Measurements from ENCODE around the gene TTC36.
A peak's percentile ranks its signal among the peaks of the same experiment; 100 is the strongest.

TTC36 gene

DNA sequence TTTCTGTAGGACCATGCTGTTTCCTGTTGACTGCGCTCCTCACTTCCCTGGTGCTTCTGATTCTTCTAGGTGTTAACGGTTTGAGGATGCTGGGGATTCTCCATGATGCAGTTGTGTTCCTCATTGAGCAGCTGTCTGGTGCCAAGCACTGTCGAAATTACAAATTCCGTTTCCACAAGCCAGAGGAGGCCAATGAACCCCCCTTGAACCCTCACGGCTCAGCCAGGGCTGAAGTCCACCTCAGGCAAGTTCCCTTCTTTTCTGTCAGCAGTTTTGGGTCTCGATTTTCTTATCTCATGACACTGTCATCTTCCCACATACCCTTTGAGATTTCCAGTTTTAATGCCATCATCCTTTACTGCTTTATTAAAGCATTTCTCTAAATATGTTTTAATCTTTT lies 7.7 kb upstream of the TTC36 start:
- H3K9ac ChIP-seq (ENCODE audit: low read length in 5 of 5): no peak overlapping the region
- no peak overlapping the region for H3K4me3 ChIP-seq (ENCODE audit: low read depth in 1 of 5, low read length in 5 of 5)
- peaks cover 0 to 9% (median 5%) of the 10 kb centered on the region in 5 donors for H3K4me1 ChIP-seq (ENCODE audit: control insufficient read depth in 5 of 5, insufficient read depth in 5 of 5, low read length in 5 of 5)
- no peaks in the 10 kb centered on the region for H3K9me3 ChIP-seq (ENCODE audit: control insufficient read depth in 5 of 5, low read length in 5 of 5)
- H3K36me3 ChIP-seq (ENCODE audit: control insufficient read depth in 5 of 5, insufficient read depth in 5 of 5, low read length in 5 of 5): peaks cover 35 to 85% (median 72%) of the 10 kb centered on the region in 5 donors
- H3K27ac ChIP-seq (ENCODE audit: low read depth, low read length): no peak overlapping the region
- H3K27me3 ChIP-seq (ENCODE audit: control insufficient read depth in 5 of 5, insufficient read depth in 4 of 5, low read length in 5 of 5): no peaks in the 10 kb centered on the region

- Histone ChIP-seq H3K36me3 (ENCODE audit: control insufficient read depth in 5 of 5, insufficient read depth in 5 of 5, low read length in 5 of 5) (peaks cover 19 to 71% (median 59%) of the 10 kb centered on the region in 5 donors), H3K27me3 (ENCODE audit: control insufficient read depth in 5 of 5, insufficient read depth in 4 of 5, low read length in 5 of 5) (no peaks in the 10 kb centered on the region), H3K27ac (ENCODE audit: low read depth, low read length) (no peak overlapping the region), H3K9me3 (ENCODE audit: control insufficient read depth in 5 of 5, low read length in 5 of 5) (no peaks in the 10 kb centered on the region), H3K9ac (ENCODE audit: low read length in 5 of 5) (no peak overlapping the region), H3K4me1 (ENCODE audit: control insufficient read depth in 5 of 5, insufficient read depth in 5 of 5, low read length in 5 of 5) (peaks cover 2 to 20% (median 11%) of the 10 kb centered on the region in 5 donors), H3K4me3 (ENCODE audit: low read depth in 1 of 5, low read length in 5 of 5) (no peak overlapping the region)
Observed at GRCh38 chr11:118521892-118522311, 5.4 kb upstream of the TTC36 start.

GRCh38 chr11:118522571-118523072 lies 4.7 kb upstream of the TTC36 start:
- H3K4me1 ChIP-seq (ENCODE audit: control insufficient read depth in 5 of 5, insufficient read depth in 5 of 5, low read length in 5 of 5): peaks cover 2 to 26% (median 16%) of the 10 kb centered on the region in 5 donors
- peaks cover 19 to 66% (median 55%) of the 10 kb centered on the region in 5 donors for H3K36me3 ChIP-seq (ENCODE audit: control insufficient read depth in 5 of 5, insufficient read depth in 5 of 5, low read length in 5 of 5)
- no peaks in the 10 kb centered on the region for H3K27me3 ChIP-seq (ENCODE audit: control insufficient read depth in 5 of 5, insufficient read depth in 4 of 5, low read length in 5 of 5)
- no peak overlapping the region for H3K27ac ChIP-seq (ENCODE audit: low read depth, low read length)
- H3K4me3 ChIP-seq (ENCODE audit: low read depth in 1 of 5, low read length in 5 of 5): no peak overlapping the region
- no peak overlapping the region for H3K9ac ChIP-seq (ENCODE audit: low read length in 5 of 5)
- H3K9me3 ChIP-seq (ENCODE audit: control insufficient read depth in 5 of 5, low read length in 5 of 5): no peaks in the 10 kb centered on the region

DNA sequence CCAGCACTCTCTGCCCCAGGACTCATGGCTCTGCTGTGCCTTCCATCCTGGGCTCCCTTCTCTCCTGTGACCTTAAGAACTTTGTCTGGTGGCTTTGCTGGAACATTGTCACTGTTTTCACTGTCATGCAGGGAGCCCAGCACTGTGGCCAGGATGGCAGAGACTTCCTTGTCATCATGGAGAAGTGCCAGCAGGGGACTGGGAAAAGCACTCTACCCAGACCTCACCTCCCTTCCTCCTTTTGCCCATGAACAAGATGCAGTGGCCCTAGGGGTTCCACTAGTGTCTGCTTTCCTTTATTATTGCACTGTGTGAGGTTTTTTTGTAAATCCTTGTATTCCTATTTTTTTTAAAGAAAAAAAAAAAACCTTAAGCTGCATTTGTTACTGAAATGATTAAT lies 2.9 kb upstream of the TTC36 start:
- no peak overlapping the region for H3K27ac ChIP-seq (ENCODE audit: low read depth, low read length)
- no peaks in the 10 kb centered on the region for H3K27me3 ChIP-seq (ENCODE audit: control insufficient read depth in 5 of 5, insufficient read depth in 4 of 5, low read length in 5 of 5)
- no peak overlapping the region for H3K9ac ChIP-seq (ENCODE audit: low read length in 5 of 5)
- no peak overlapping the region for H3K4me3 ChIP-seq (ENCODE audit: low read depth in 1 of 5, low read length in 5 of 5)
- peaks cover 3 to 33% (median 16%) of the 10 kb centered on the region in 5 donors for H3K4me1 ChIP-seq (ENCODE audit: control insufficient read depth in 5 of 5, insufficient read depth in 5 of 5, low read length in 5 of 5)
- H3K9me3 ChIP-seq (ENCODE audit: control insufficient read depth in 5 of 5, low read length in 5 of 5): no peaks in the 10 kb centered on the region
- H3K36me3 ChIP-seq (ENCODE audit: control insufficient read depth in 5 of 5, insufficient read depth in 5 of 5, low read length in 5 of 5): peaks cover 19 to 56% (median 49%) of the 10 kb centered on the region in 5 donors

GRCh38 chr11:118524757-118525470 lies 2.4 kb upstream of the TTC36 start:
- H3K9me3 ChIP-seq (ENCODE audit: control insufficient read depth in 5 of 5, low read length in 5 of 5): no peaks in the 10 kb centered on the region
- H3K9ac ChIP-seq (ENCODE audit: low read length in 5 of 5): no peak overlapping the region
- no peak overlapping the region for H3K4me3 ChIP-seq (ENCODE audit: low read depth in 1 of 5, low read length in 5 of 5)
- H3K27ac ChIP-seq (ENCODE audit: low read depth, low read length): no peak overlapping the region
- no peaks in the 10 kb centered on the region for H3K27me3 ChIP-seq (ENCODE audit: control insufficient read depth in 5 of 5, insufficient read depth in 4 of 5, low read length in 5 of 5)
- peaks cover 16 to 51% (median 43%) of the 10 kb centered on the region in 5 donors for H3K36me3 ChIP-seq (ENCODE audit: control insufficient read depth in 5 of 5, insufficient read depth in 5 of 5, low read length in 5 of 5)
- H3K4me1 ChIP-seq (ENCODE audit: control insufficient read depth in 5 of 5, insufficient read depth in 5 of 5, low read length in 5 of 5): peaks cover 3 to 38% (median 19%) of the 10 kb centered on the region in 5 donors

- H3K27me3 ChIP-seq (ENCODE audit: control insufficient read depth in 5 of 5, insufficient read depth in 4 of 5, low read length in 5 of 5): no peaks in the 10 kb centered on the region
- no peak overlapping the region for H3K27ac ChIP-seq (ENCODE audit: low read depth, low read length)
- no peak overlapping the region for H3K4me3 ChIP-seq (ENCODE audit: low read depth in 1 of 5, low read length in 5 of 5)
- no peak overlapping the region for H3K9ac ChIP-seq (ENCODE audit: low read length in 5 of 5)
- H3K36me3 ChIP-seq (ENCODE audit: control insufficient read depth in 5 of 5, insufficient read depth in 5 of 5, low read length in 5 of 5): peaks cover 3 to 33% (median 27%) of the 10 kb centered on the region in 5 donors
- H3K9me3 ChIP-seq (ENCODE audit: control insufficient read depth in 5 of 5, low read length in 5 of 5): no peaks in the 10 kb centered on the region
- H3K4me1 ChIP-seq (ENCODE audit: control insufficient read depth in 5 of 5, insufficient read depth in 5 of 5, low read length in 5 of 5): peaks cover 5 to 52% (median 33%) of the 10 kb centered on the region in 5 donors
Observed at GRCh38 chr11:118526688-118527087, 586 bp upstream of the TTC36 start.

DNA sequence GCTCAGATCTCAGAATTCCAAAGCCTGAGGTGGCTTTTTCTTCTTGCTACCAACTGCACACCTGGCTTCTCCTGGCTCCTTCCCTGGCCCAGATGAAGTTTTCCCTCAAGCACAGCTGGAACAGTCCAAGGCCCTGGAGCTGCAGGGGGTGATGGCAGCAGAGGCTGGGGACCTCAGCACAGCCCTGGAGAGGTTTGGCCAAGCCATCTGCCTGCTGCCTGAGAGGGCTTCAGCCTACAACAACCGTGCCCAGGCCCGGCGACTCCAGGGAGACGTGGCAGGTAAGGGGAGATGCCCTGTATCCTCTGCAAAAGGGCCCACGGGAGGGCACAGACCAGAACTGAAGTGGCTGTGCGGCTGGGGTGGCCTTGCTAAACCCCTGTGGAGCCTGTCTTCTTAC lies 1.2 kb downstream of the TTC36 start:
- Histone ChIP-seq H3K4me1 (ENCODE audit: control insufficient read depth in 5 of 5, insufficient read depth in 5 of 5, low read length in 5 of 5) (peaks cover 3 to 54% (median 35%) of the 10 kb centered on the region in 5 donors), H3K4me3 (ENCODE audit: low read depth in 1 of 5, low read length in 5 of 5) (no peak overlapping the region), H3K27ac (ENCODE audit: low read depth, low read length) (no peak overlapping the region), H3K36me3 (ENCODE audit: control insufficient read depth in 5 of 5, insufficient read depth in 5 of 5, low read length in 5 of 5) (peaks cover 0 to 17% (median 14%) of the 10 kb centered on the region in 5 donors), H3K9ac (ENCODE audit: low read length in 5 of 5) (no peak overlapping the region), H3K9me3 (ENCODE audit: control insufficient read depth in 5 of 5, low read length in 5 of 5) (no peaks in the 10 kb centered on the region), H3K27me3 (ENCODE audit: control insufficient read depth in 5 of 5, insufficient read depth in 4 of 5, low read length in 5 of 5) (no peaks in the 10 kb centered on the region)

GRCh38 chr11:118529584-118530175 lies 2.4 kb downstream of the TTC36 start:
- Histone ChIP-seq H3K36me3 (ENCODE audit: control insufficient read depth in 5 of 5, insufficient read depth in 5 of 5, low read length in 5 of 5) (peaks cover 0 to 5% (median 5%) of the 10 kb centered on the region in 5 donors), H3K27ac (ENCODE audit: low read depth, low read length) (no peak overlapping the region), H3K27me3 (ENCODE audit: control insufficient read depth in 5 of 5, insufficient read depth in 4 of 5, low read length in 5 of 5) (no peaks in the 10 kb centered on the region), H3K9ac (ENCODE audit: low read length in 5 of 5) (peak overlapping the region in 1 of 5 donors; percentile 72), H3K4me3 (ENCODE audit: low read depth in 1 of 5, low read length in 5 of 5) (peak overlapping the region; percentile 64 to 81 (median 73)), H3K4me1 (ENCODE audit: control insufficient read depth in 5 of 5, insufficient read depth in 5 of 5, low read length in 5 of 5) (peaks cover 3 to 47% (median 35%) of the 10 kb centered on the region in 5 donors), H3K9me3 (ENCODE audit: control insufficient read depth in 5 of 5, low read length in 5 of 5) (no peaks in the 10 kb centered on the region)

DNA sequence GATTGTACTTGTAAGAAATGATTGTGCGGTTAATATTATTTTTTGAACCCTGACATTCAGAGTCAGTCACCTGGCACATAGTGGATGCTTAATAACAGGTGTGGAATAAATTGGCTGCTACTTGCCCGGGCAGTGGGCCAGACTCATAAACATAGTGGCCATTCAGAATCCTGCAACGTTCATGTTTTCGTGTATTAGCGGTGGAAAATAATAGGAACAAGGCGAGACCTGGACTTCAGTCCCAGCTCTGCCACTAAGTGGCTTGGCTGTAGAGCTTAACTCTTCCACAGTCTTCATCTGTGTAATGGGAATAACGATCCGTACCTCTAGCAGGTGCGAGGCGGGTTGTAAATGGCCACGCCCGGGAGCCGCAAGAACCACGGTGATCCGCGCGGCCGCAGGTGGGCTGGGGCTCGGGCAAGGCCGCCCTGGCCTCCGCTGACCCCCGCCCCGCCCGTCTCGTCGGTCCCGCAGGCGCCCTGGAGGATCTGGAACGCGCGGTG lies 3.0 kb downstream of the TTC36 start:
- Histone ChIP-seq H3K4me3 (ENCODE audit: low read depth in 1 of 5, low read length in 5 of 5) (peak overlapping the region; percentile 64 to 81 (median 73)), H3K4me1 (ENCODE audit: control insufficient read depth in 5 of 5, insufficient read depth in 5 of 5, low read length in 5 of 5) (peaks cover 3 to 47% (median 31%) of the 10 kb centered on the region in 5 donors), H3K27ac (ENCODE audit: low read depth, low read length) (no peak overlapping the region), H3K27me3 (ENCODE audit: control insufficient read depth in 5 of 5, insufficient read depth in 4 of 5, low read length in 5 of 5) (no peaks in the 10 kb centered on the region), H3K36me3 (ENCODE audit: control insufficient read depth in 5 of 5, insufficient read depth in 5 of 5, low read length in 5 of 5) (no peaks in the 10 kb centered on the region), H3K9ac (ENCODE audit: low read length in 5 of 5) (peak overlapping the region in 4 of 5 donors; percentile 13 to 83 (median 72)), H3K9me3 (ENCODE audit: control insufficient read depth in 5 of 5, low read length in 5 of 5) (no peaks in the 10 kb centered on the region)

Measured in subcutaneous abdominal adipose tissue (tissue), 5 donors.